A549 (cell line): ENCODE data around the gene ATXN7.

ENCODE experiments used
- JUN ChIP-seq, 2 experiments: fragments of >200 bp; sonication (Bioruptor Twin); formaldehyde crosslinking; IDR thresholded peaks; 2 replicates in 1 of 2; 3 replicates in 1 of 2; pipeline ENCODE4 v1.6.1; 2016 to 2017
- TF ChIP-seq, protein P1 (sequence below): IDR thresholded peaks from 2 replicates; pipeline ENCODE4 v1.6.1; 2012

DNA sequence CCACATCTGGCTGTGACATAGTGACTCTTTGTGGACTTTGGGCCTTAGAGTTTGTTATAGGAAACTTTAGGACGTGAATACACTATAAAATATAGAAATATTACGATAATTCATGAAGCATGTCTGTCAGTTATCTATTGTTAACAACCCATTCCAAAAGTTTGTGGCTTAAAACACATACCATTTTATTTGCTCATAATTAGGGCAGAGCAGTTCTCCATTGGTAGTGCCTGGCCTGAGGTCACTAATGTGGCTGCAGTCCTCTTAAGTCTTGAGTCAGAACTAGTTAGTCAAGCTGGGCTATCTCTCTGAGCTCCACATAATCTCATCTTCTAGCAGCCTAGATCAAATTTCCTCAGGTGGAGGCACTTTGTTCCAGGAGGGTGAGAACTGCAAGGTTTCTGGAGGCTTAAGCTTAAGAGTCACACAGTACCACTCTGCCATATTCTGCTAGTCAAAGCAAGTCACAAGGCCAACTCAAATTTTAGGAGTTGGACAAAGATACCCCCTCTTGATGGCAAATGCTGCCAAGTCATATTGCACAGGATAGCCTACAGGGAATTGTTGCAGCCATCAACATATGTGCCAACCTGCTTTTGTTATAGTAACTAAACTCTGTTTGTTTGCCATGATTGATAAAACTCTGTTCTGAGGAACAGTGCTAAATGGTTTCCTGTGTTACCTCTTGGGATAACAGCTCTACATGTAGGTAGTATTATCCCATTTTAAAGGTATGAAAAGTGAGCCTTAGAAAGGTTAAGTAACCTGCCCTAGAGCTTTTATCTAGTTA is 8.7 kb downstream of the ATXN7 start:
- TF ChIP-seq, protein P1, sequence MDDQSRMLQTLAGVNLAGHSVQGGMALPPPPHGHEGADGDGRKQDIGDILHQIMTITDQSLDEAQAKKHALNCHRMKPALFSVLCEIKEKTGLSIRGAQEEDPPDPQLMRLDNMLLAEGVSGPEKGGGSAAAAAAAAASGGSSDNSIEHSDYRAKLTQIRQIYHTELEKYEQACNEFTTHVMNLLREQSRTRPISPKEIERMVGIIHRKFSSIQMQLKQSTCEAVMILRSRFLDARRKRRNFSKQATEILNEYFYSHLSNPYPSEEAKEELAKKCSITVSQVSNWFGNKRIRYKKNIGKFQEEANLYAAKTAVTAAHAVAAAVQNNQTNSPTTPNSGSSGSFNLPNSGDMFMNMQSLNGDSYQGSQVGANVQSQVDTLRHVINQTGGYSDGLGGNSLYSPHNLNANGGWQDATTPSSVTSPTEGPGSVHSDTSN: no peak
- TF ChIP-seq JUN (IDR thresholded peaks at IDR 0.05): no peak
